ENCODE data around the gene GNAQ. TPM values are rescaled to one million over a fixed set of nuclear protein-coding genes. Genes with fewer than 3 reads are reported as not detected.

The GNAQ gene
- total and polyA plus RNA-seq, 2 donors (not counting 1 experiment from before 2014, with no cell fraction given) = 0.60 to 1.4 TPM

DNA sequence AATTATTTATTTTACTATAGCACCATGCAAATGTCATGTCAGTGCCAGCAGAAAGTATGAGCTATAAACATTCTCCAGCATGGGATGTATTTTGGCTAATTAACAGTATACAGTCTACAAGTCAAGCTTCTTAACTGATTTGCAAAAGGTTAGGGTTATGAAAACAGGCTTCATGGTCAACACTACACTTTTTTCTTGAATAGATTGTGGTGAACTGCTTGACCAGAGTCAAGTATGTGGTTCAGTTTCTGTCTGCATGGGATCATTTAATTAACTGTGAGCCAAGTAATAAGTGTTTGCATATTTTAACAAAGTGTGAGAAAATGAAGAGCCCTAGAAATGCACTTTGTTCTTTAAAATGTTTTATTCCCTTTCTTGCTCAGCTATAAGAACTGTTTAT, 14.5 kb upstream of the GNAQ start:
- no peak overlapping the region for H3K4me3 ChIP-seq (ENCODE audit: control extremely low read depth in 1 of 5, extremely low read depth in 1 of 5, insufficient read depth in 1 of 5, low read depth in 2 of 5, low read length in 4 of 5)
- TF ChIP-seq EZH2 (IDR thresholded peaks at IDR 0.05; ENCODE audit: borderline replicate concordance, insufficient read depth, low read depth, low read length, poor library complexity, severe bottlenecking) = no peak
- H3K4me1 Mint-ChIP-seq = no peaks in the 10 kb centered on the region
- H3K79me2 ChIP-seq (ENCODE audit: control insufficient read depth, insufficient read depth, low read length) = no peaks in the 10 kb centered on the region
- H4K20me1 ChIP-seq (ENCODE audit: control insufficient read depth, insufficient read depth, low read length, poor library complexity, severe bottlenecking) = no peaks in the 10 kb centered on the region
- DNase-seq (no peak), ATAC-seq (ENCODE audit: low read depth) (no peak)
- H3K27me3 Mint-ChIP-seq = peaks cover 37% of the 10 kb centered on the region
- H3K4me3 Mint-ChIP-seq = no peak overlapping the region
- no peak overlapping the region for H2AFZ ChIP-seq (ENCODE audit: insufficient read depth, low read depth, low read length, poor library complexity, severe bottlenecking)
- no peak overlapping the region for H3K9ac ChIP-seq (ENCODE audit: low read length)
- no peak overlapping the region for H3K27ac ChIP-seq (ENCODE audit: low read length in 2 of 2)
- CTCF ChIA-PET = interaction anchor here (3.0 kb wide), 1 partner anchor 11 kb away, joined by 12 read pairs; no protein-coding TSS in a partner anchor
- no peaks in the 10 kb centered on the region for H3K9me3 ChIP-seq (ENCODE audit: control extremely low read depth in 1 of 3, control insufficient read depth in 2 of 3, insufficient read depth in 1 of 3, low read length in 2 of 3)
- H3K27ac Mint-ChIP-seq = no peak overlapping the region
- H3K36me3 ChIP-seq (replicated peaks in 1 of 2; ENCODE audit: control extremely low read depth in 1 of 2, control insufficient read depth in 1 of 2, extremely low read depth in 1 of 2, insufficient read depth in 2 of 2, low read length in 1 of 2) = no peaks in the 10 kb centered on the region
- intact Hi-C loops (cut with micrococcal nuclease) = no loop called here
- POLR2A ChIA-PET = no interaction called here
- no peaks in the 10 kb centered on the region for H3K9me3 Mint-ChIP-seq (ENCODE audit: insufficient read depth)
- peaks cover 0 to 9% (median under 1%) of the 10 kb centered on the region in 4 experiments for H3K27me3 ChIP-seq (replicated peaks in 1 of 4; ENCODE audit: control extremely low read depth in 1 of 4, control insufficient read depth in 3 of 4, insufficient read depth in 4 of 4, low read length in 3 of 4)
- no peaks in the 10 kb centered on the region for H3K4me1 ChIP-seq (ENCODE audit: control insufficient read depth in 2 of 2, insufficient read depth in 2 of 2, low read length in 2 of 2)
- H3K4me2 ChIP-seq (replicated peaks; ENCODE audit: low read depth, low read length, poor library complexity, severe bottlenecking) = no peak overlapping the region

GRCh38 chr9:78044886-78045285, 13.3 kb upstream of the GNAQ start:
- Histone ChIP-seq H3K9ac (ENCODE audit: low read length) (no peak overlapping the region), H3K36me3 (replicated peaks in 1 of 2; ENCODE audit: control extremely low read depth in 1 of 2, control insufficient read depth in 1 of 2, extremely low read depth in 1 of 2, insufficient read depth in 2 of 2, low read length in 1 of 2) (no peaks in the 10 kb centered on the region), H3K27me3 (replicated peaks in 1 of 4; ENCODE audit: control extremely low read depth in 1 of 4, control insufficient read depth in 3 of 4, insufficient read depth in 4 of 4, low read length in 3 of 4) (peaks cover 0 to 9% (median 2%) of the 10 kb centered on the region in 4 experiments), H3K4me2 (replicated peaks; ENCODE audit: low read depth, low read length, poor library complexity, severe bottlenecking) (no peak overlapping the region), H3K27ac (ENCODE audit: low read length in 2 of 2) (no peak overlapping the region), H3K4me1 (ENCODE audit: control insufficient read depth in 2 of 2, insufficient read depth in 2 of 2, low read length in 2 of 2) (no peaks in the 10 kb centered on the region), H3K79me2 (ENCODE audit: control insufficient read depth, insufficient read depth, low read length) (no peaks in the 10 kb centered on the region), H4K20me1 (ENCODE audit: control insufficient read depth, insufficient read depth, low read length, poor library complexity, severe bottlenecking) (no peaks in the 10 kb centered on the region), H3K9me3 (ENCODE audit: control extremely low read depth in 1 of 3, control insufficient read depth in 2 of 3, insufficient read depth in 1 of 3, low read length in 2 of 3) (no peaks in the 10 kb centered on the region), H2AFZ (ENCODE audit: insufficient read depth, low read depth, low read length, poor library complexity, severe bottlenecking) (no peak overlapping the region), H3K4me3 (ENCODE audit: control extremely low read depth in 1 of 5, extremely low read depth in 1 of 5, insufficient read depth in 1 of 5, low read depth in 2 of 5, low read length in 4 of 5) (no peak overlapping the region)
- ChIA-PET CTCF (interaction anchor here (3.0 kb wide), 1 partner anchor 9 kb away, joined by 12 read pairs; no protein-coding TSS in a partner anchor), POLR2A (no interaction called here)
- peaks cover 39% of the 10 kb centered on the region for H3K27me3 Mint-ChIP-seq
- H3K4me3 Mint-ChIP-seq = no peak overlapping the region
- WGBS (ENCODE audit: insufficient coverage) = no CpG with 5 or more reads among the region's 4 CpGs
- DNase-seq (no peak), ATAC-seq (ENCODE audit: low read depth) (no peak)
- TF ChIP-seq CTCF (IDR thresholded peaks at IDR 0.05) = no peak
- no peak for TF ChIP-seq EZH2 (IDR thresholded peaks at IDR 0.05; ENCODE audit: borderline replicate concordance, insufficient read depth, low read depth, low read length, poor library complexity, severe bottlenecking)
- H3K4me1 Mint-ChIP-seq = no peaks in the 10 kb centered on the region
- no peak overlapping the region for H3K27ac Mint-ChIP-seq
- no peaks in the 10 kb centered on the region for H3K9me3 Mint-ChIP-seq (ENCODE audit: insufficient read depth)
- intact Hi-C loops (cut with micrococcal nuclease) = no loop called here

Measured in B cell (primary cell).